HG03558 (cell line): Measurements from ENCODE around the gene PCIF1.
"Not testable (repeated sequence)": the region's sequence is repeated elsewhere in the genome, so short reads cannot be mapped to it uniquely, and the experiment has no call there.

Source experiments
- ATAC-seq: cut with Tn5 transposase; IDR thresholded peaks from one replicate; pipeline ENCODE4 v1.9.1; 2021; ENCODE audit warnings: moderate number of reproducible peaks; ENCODE audit not compliant: unreplicated experiment; ENCODE audit errors: extremely low read depth

PCIF1 gene

DNA sequence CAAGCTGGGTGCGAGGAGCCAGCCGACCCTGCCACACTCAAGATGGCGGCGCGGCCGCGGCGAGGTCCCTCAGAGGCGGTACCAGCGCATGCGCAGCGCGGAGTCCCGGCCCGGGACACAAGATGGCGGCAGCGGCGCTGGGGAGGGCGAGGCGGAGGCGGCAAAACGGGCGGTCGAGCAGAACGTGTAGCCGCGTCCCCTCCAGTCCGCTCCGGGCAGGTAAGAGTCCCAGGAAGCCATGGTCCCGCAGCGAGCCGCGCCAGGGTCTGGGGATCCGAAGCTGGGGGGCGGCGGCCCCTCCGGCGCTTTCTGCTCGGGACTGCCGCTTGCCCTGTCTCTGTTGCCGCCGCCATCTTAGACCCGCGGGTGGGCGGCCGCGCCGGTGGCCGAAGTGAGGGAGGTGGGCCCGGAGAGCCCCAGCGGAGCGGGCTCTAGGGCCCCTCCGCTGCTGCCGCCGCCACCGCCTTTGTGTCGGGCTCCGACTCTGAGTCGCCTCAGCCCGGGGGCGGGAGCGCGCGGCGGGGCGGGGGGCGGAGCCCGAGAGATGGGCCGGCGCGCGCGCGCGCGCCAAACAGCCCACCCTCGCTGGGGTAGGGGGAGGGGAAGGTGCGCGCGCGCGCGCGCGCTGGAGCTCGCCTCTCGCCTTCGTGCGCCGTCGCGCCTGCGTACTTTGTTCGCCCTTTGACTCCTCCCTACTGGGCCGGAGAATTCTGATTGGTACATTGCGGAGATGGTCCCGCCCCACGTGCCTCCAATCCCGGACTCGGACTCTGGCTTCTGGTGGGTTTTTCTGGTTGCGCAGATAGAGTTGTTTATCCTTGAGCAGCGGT is at the start of gene PCIF1:
Gene PCIF1, plus strand, starts transcription at position 98 of the 830 bp plus-strand sequence. CDS start 4,317 bp downstream, outside the sequence.
- peak; percentile 57 for ATAC-seq

DNA sequence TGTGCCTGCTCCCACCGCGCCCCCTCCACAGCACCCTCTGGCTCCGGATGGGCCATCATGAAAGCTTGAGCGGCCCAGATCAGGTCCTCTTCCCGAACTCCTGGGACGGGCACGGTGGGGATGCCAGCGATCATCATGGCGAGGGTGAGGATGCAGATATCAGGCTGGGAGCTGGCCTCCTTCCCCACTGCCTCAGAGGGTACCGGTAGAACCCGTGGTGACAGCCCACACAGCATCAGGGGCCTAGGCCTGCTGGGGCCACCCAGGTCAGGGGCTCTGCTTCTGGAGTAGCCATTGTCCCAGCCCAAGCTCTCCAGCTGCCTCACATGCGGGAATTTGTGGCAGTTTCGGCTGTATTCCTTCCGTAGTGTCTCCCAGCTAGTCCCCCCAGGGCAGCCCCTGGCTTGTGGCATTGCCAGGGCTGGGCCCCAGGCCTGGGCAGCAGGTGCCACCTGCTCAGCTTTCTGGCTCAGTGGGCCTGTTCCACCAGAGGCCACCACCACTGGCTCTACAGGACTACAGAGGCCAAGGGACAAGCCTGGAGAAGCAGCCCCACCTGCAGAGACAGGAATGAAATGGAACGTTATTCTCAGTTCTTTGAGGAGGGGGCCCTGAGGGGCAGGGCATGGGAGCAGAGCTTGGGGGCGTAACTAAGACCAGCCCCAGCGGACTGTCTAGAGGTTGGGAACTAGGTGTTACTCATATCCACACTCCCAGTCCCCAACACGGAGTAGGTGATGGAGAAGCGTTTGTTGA is 47.7 kb upstream of the PCIF1 start:
- ATAC-seq = no peak

DNA sequence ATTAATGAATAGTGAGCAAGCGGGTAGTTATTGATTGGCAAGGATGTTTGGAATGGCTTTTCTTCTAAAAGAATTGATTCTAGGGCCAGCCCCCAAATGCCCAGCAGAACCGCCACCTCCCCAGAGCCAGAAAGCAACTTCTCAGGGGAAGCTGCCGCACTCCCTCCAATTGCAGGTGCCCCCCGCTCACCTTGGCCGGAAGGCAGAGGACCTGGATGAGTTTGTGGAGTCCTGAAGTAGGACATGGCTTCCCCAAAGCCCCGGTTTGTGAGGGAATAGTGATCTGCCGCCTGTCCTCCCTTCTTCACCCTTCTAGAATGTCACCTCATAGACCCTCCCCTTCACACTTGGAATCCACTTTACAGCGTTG is 47.2 kb upstream of the PCIF1 start, which contains the start of gene SPATA25:
Gene SPATA25, minus strand, starts transcription at position 277 of the 370 bp plus-strand sequence. Its CDS starts 32 bp downstream, at position 245.
- no peak for ATAC-seq

DNA sequence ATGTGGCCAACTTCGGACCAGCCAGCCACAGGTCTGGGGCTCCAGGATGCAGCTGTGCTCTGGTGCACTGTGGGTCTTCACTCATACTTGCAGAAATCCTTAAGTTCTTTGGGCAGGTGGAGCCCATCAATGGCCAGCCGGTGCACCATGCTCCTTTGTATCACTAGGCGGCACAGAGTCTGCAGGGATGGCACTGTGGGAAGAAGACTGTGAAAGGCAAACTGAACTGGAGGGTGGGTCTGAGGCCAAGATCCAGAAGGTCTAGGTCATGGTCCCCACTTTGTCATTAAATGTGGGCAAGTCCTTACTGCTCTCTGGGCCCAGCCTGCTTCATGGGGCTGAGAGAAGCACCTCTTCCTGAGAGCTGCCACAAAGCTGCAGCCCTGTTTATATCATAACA is 45.8 kb upstream of the PCIF1 start:
- no peak for ATAC-seq

DNA sequence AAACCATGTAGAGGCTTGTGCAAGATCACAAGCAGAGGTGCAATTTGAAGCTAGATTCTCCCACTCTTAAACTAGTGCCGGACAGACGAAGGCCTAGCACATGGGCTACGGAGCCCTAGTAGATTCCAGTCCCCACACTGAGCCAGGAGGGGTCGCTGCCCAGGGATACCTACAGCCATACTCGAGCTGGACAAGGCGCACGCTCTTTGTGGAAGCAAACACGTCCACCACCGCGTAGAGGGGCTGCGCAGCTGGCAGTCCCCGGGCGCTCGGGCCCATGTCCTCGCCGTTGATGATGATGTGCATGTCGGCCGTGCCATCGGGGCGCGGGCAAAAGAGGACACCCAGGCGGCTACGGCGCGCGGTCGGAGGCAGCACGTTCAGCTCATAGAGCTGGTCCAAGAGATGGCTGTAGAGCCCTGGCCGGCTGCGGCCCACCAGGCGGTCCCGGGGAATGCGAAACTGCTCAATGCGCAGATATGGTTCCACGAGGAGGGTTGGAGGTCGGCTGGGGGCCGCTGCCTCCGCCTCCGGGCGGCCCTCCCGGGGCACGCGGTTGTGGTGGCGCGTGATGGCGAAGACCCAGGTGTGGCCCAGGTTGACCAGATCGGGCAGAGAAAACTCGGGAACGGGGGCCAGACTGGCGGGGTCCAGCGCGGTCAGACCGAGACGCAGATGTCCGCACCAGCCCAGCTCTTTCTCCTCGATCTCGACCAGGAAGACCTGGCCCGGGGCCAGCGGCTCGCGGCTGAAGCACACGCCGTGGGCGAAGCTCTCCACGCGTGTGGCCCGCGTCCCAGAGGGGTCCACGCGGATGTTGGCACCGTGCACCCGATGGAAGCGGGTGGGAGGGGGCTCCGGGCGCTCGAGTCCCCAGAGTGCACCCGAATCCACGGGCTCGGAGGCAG is 44.2 kb upstream of the PCIF1 start:
- ATAC-seq = no peak

DNA sequence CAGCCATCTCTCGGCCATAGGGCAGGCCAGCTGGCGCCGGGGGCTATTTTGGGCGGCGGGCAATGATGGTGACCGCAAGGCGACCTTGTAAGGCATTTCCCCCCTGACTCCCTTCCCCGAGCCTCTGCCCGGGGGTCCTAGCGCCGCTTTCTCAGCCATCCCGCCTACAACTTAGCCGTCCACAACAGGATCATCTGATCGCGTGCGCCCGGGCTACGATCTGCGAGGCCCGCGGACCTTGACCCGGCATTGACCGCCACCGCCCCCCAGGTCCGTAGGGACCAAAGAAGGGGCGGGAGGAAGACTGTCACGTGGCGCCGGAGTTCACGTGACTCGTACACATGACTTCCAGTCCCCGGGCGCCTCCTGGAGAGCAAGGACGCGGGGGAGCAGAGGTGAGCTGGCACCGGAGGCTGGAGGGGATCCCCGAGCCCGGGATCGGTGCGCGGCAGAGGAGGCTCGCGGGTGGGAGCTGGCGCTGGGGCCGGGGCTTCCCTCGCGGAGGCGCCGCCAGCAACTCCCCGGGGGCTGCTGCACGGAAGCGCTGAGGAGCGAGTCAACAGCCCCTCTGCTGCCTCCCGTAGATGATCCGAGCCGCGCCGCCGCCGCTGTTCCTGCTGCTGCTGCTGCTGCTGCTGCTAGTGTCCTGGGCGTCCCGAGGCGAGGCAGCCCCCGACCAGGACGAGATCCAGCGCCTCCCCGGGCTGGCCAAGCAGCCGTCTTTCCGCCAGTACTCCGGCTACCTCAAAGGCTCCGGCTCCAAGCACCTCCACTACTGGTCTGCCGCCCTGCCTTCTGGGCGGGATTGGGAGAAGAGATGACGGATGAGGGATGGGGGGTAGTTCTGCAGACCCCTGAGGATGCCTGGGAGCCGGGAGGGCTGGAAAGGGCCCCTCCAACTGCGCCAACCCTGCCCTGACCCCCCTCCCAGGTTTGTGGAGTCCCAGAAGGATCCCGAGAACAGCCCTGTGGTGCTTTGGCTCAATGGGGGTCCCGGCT is 43.2 kb upstream of the PCIF1 start, which contains the start of the genes CTSA and NEURL2:
Gene CTSA, plus strand, starts transcription at position 351 of the 999 bp plus-strand sequence. Its CDS starts 234 bp downstream, at position 585.
Gene NEURL2, minus strand, starts transcription at position 224 of the 999 bp plus-strand sequence. Its CDS starts 217 bp downstream, at position 7.
- no peak for ATAC-seq

DNA sequence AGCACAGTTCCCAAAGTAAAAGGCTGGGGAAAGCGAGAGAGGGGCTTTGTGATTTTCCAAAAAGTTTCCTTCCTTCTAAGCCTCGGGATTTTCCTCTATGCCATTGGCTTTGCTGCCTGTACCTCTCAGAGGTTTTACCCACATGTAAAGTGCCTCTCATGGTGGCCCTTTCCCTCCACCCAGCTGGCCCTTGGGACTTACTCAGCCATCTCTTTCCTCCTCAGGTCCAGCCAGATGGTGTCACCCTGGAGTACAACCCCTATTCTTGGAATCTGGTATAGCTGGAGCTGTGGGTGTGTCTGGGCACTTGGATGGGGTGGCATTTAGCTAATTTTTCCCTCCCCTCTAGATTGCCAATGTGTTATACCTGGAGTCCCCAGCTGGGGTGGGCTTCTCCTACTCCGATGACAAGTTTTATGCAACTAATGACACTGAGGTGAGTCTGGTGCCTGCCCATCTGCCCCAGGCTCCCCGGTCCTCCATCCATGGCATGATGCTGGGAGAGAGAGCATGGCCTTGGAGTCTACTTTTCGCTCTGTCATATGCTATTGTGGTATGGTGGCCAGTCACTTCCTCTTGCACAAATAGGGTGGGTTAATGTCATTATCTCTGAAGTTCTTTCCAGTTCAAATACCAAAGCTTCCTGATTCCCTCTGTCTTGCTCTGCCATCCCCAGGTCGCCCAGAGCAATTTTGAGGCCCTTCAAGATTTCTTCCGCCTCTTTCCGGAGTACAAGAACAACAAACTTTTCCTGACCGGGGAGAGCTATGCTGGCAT is 42.2 kb upstream of the PCIF1 start:
- ATAC-seq = no peak

DNA sequence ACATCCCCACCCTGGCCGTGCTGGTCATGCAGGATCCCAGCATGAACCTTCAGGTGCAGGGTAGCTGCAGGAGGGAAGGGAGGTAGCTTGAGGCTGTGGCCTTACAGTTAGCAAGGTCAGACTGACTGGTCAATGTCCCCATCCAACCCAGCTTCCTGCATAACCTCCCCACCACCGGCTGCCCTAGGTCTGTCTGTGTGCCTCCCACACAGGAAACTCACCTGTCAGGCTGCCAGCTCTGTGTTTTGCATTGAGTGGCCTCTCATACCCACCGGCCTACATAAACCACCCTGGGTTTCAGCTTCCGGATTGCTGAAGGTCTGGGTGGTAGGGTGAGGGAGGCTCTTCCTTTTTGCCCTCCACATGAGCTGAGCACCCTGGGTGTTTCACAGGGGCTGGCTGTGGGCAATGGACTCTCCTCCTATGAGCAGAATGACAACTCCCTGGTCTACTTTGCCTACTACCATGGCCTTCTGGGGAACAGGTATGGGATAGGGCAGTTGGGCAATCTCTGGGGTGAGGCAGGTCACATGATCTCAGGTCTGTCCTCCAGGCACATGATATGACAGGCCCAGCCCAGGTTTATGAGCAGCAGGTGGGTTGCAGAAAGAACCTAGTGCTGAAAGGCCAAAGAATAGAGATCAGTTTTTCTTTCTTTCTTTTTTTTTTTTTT is 41.5 kb upstream of the PCIF1 start:
- ATAC-seq = no peak

DNA sequence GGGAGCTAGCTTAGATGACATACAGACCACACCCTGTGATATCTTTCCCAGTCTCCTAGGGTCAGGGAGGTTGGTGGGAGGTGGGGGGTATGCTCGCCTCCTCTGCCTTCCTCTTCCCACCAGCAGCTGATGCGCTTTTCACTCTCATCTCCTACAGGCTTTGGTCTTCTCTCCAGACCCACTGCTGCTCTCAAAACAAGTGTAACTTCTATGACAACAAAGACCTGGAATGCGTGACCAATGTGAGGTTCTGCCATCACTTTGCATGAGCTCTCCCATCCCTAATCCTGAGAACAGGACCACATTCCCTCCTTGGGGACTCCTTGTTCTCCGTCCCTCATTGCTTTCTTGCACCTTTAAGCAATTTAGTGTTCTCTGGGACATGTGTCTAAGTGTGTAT is 40.7 kb upstream of the PCIF1 start:
- ATAC-seq = no peak

DNA sequence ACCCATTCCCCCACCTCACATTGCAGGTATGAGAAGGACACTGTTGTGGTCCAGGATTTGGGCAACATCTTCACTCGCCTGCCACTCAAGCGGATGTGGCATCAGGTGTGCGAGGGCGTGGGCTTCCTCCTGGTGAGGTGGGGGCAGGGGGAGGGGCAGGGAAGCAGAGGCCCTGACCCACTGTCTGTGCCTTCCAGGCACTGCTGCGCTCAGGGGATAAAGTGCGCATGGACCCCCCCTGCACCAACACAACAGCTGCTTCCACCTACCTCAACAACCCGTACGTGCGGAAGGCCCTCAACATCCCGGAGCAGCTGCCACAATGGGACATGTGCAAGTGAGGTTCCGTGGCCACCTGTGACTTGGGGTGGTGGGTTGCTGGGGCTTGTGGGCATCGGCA is 39.7 kb upstream of the PCIF1 start:
- ATAC-seq = no peak

DNA sequence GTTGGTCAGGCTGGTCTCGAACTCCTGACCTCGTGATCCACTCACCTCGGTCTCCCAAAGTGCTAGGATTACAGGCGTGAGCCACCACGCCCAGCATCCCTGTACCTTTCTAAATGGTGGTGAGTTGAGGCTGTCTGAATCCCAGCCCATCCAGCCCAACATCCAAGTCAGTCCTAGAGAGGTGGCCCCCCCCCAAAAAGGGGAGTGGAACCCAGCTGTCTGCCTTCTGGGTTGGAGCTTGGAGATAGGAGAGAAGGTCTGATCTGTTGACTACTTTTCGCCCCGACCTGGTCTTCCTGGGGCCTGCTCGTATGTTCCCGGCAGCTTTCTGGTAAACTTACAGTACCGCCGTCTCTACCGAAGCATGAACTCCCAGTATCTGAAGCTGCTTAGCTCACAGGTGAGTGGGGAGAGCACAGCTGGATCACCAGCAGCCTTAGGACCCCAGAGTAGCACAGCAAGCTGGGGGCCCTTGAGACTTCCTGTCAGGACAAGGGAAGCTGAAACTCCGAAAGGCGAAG is 37.8 kb upstream of the PCIF1 start:
- no peak for ATAC-seq

DNA sequence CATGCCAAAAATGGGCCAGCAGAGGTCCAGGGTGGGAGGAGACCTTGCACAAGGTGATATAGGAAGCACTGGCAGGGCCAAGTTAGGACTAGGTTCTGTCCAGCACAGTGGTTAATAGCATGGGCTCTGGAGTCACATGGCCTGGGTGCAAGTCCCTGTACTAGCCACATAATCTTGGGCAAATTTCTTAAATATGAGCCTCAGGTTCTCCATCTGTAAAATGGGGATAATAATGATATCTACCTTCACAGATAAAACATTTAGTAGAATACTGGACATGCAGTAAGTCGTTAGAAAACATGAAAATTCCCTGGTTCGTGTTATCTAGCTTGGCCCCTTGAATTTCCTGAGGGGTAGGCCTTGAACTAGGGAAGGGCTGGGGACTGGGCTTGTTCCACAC is 37.2 kb upstream of the PCIF1 start:
- ATAC-seq = no peak

DNA sequence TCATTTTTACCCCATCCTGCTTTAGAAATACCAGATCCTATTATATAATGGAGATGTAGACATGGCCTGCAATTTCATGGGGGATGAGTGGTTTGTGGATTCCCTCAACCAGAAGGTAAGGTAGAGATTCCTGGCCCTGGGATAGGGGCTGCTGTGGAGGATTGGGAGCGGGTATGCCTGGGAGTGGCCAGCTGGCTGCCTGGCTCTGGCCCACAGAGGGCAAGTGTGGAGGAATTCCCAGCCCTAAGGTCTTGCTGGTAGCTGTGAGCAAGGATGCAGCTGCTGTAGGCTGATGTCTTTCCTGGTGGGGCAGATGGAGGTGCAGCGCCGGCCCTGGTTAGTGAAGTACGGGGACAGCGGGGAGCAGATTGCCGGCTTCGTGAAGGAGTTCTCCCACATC is 36.8 kb upstream of the PCIF1 start:
- ATAC-seq = no peak

DNA sequence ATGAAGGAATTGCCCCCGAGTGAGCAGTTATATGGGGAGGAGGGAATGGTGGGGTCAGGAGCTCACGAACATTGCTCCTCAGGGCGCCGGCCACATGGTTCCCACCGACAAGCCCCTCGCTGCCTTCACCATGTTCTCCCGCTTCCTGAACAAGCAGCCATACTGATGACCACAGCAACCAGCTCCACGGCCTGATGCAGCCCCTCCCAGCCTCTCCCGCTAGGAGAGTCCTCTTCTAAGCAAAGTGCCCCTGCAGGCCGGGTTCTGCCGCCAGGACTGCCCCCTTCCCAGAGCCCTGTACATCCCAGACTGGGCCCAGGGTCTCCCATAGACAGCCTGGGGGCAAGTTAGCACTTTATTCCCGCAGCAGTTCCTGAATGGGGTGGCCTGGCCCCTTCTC is 36.2 kb upstream of the PCIF1 start:
- ATAC-seq = no peak

DNA sequence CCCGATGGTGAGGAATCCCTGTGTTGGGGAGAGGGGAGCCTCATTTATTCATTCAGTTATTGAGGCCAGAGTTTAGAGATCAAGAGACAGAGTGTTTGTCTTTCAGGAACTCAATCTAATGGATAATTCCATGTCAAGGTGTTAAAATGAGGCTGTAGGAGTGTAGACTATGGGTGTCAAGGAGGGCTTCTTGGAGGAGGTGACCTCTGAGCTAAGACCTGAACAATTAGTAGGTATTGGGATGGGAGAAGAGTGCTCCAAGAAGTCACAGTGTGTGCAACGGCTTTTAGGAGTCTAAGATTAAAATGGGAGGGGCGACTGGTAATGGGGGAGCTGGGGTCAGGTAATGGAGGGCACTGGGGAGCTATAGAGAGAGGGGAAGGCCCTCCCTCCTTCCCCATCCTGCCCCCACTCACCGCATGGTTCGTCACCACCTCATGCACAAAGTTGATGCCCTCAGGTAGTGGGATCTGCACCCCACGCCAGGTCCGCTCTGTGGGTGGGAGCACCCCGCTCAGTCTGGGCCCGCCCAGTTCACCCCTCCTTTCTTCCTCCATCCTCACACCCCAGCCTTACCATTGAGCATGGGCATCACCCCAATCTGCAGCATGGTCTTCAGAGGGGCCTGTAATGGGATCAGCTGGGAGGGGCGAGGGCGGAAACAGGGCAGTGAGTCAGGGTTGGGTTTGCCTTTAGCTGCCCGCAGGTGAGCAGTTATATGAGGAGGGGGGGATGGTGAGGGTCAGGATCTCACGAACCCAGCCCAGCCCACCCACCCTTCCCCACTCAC is 35.2 kb upstream of the PCIF1 start:
- no peak for ATAC-seq

DNA sequence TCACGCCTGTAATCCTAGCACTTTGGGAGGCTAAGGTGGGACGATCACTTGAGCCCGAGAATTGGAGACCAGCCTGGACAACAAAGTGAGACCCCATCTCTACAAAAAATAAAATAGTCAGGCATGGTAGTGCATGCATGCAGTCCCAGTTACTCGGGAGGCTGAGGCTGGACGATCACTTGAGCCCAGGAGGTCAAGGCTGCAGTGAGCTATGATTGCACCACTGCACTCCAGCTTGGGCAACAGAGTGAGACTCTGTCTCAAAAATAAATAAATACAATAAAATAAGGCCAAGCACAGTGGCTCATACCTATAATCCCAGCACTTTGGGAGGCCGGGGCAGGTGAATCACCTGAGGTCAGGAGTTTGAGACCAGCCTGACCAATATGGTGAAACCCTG is 33.2 kb upstream of the PCIF1 start:
- not testable (repeated sequence) for ATAC-seq

DNA sequence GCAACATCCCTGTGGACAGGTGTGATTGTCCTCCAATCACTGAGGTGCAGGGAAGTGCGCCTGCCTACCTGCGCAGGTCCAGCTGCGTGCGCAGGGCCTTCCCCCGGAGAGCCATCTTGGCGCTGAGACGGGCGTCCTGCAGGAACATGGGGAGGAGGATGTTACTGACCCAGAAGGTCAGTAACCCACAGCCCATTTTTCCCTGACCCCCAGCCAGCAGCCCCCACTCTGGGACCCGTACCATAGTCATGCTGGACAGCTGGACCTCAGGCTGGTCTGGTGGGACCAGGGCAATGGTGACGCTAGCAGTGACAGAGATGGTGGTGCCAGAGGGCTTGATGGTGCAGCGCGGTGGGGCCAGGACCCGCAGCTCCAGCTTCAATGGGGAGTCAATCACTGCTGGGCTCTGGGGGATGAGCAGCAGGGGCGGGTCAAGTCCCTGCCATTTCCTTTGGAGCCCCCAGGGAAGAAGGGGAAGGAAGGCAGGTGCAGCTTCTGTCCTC is 32.2 kb upstream of the PCIF1 start:
- no peak for ATAC-seq
